ENCODE measurements around the gene GPATCH4. TPM values are rescaled to one million over a fixed set of nuclear protein-coding genes. Genes with fewer than 3 reads are reported as not detected.

The GPATCH4 gene
- total and polyA plus RNA-seq, 2 of the 4 experiments (the other 2 are of a cell fraction), result 32.6 to 41.8 TPM

GRCh38 chr1:156547982-156548381, 53.3 kb downstream of the GPATCH4 start:
- Histone ChIP-seq H2AFZ (replicated peaks; ENCODE audit: low read length, poor library complexity) (no peak overlapping the region), H2AK5ac (ENCODE audit: low read depth, low read length) (no peak overlapping the region), H3K18ac (ENCODE audit: low read depth, low read length) (no peak overlapping the region), H3K79me1 (ENCODE audit: low read depth in 1 of 2, low read length in 2 of 2) (peaks cover 0 to 16% of the 10 kb centered on the region in 2 experiments; a peak in 2 of 4 replicates), H2BK15ac (ENCODE audit: low read depth, low read length) (no peak overlapping the region), H3K27ac (ENCODE audit: insufficient read depth, low read length) (no peak overlapping the region), H3K9ac (ENCODE audit: low read depth, low read length) (no peak overlapping the region), H4K20me1 (ENCODE audit: insufficient read depth, low read length) (no peaks in the 10 kb centered on the region), H3K23ac (ENCODE audit: low read depth, low read length) (no peak overlapping the region), H3K36me3 (ENCODE audit: control insufficient read depth, insufficient read depth, low read length) (peaks cover 14% of the 10 kb centered on the region), H3K4me1 (ENCODE audit: control insufficient read depth, insufficient read depth, low read length) (no peaks in the 10 kb centered on the region), H3K9me3 (ENCODE audit: control insufficient read depth, insufficient read depth, low read length) (no peaks in the 10 kb centered on the region), H2BK120ac (ENCODE audit: low read depth, low read length) (no peak overlapping the region), H2AK9ac (replicated peaks; ENCODE audit: low read depth, low read length, poor library complexity) (no peak overlapping the region), H3K4me2 (ENCODE audit: low read depth, low read length) (no peak overlapping the region), H4K91ac (ENCODE audit: insufficient read depth, low read depth, low read length) (no peak overlapping the region), H3K14ac (replicated peaks; ENCODE audit: low read depth, low read length) (no peak overlapping the region), H2BK5ac (ENCODE audit: low read depth, low read length, poor library complexity, severe bottlenecking) (no peak overlapping the region), H3K4me3 (ENCODE audit: insufficient read depth, low read depth, low read length) (no peak overlapping the region), H3K27me3 (ENCODE audit: control insufficient read depth, insufficient read depth, low read length) (no peaks in the 10 kb centered on the region), H4K5ac (ENCODE audit: low read depth, low read length) (no peak overlapping the region), H3K4ac (ENCODE audit: low read depth, low read length) (no peak overlapping the region), H4K8ac (ENCODE audit: low read depth in 2 of 2, low read length in 2 of 2) (no peak overlapping the region), H3K56ac (ENCODE audit: extremely low read depth, insufficient read depth, low read length) (no peak overlapping the region), H3K9me1 (ENCODE audit: insufficient read depth, low read length) (peaks cover 13% of the 10 kb centered on the region), H2BK20ac (ENCODE audit: low read depth, low read length) (no peak overlapping the region)
- CTCF ChIA-PET, result no interaction called here
- intact Hi-C loops (cut with micrococcal nuclease) (no loop called here), dilution Hi-C loops (cut with HindIII; ENCODE audit: low sequenced_read_pairs, unreplicated experiment) (no loop called here), in situ Hi-C loops (cut with MboI; ENCODE audit: low sequenced_read_pairs) (no loop called here)
- POLR2A ChIA-PET (ENCODE audit: unreplicated experiment), result no interaction called here
- no TSS peak for BruUV-seq (replicated peaks)
- TF ChIP-seq NFE2L2 (IDR thresholded peaks at IDR 0.05; ENCODE audit: low read depth, low read length) (no peak), RCOR1 (IDR thresholded peaks at IDR 0.05; ENCODE audit: insufficient replicate concordance, low read length) (no peak), RFX5 (IDR thresholded peaks at IDR 0.05; ENCODE audit: low read depth, low read length) (no peak), MAFK (IDR thresholded peaks at IDR 0.05; ENCODE audit: low read depth, low read length) (no peak), CEBPB (IDR thresholded peaks at IDR 0.05; ENCODE audit: low read depth, low read length) (no peak), MAZ (IDR thresholded peaks at IDR 0.05; ENCODE audit: borderline replicate concordance, low read depth, low read length) (no peak), CTCF (conservative IDR thresholded peaks at IDR 0.05; ENCODE audit: low read depth, low read length) (no peak), USF2 (IDR thresholded peaks at IDR 0.05; ENCODE audit: low read depth, low read length) (no peak), SMC3 (IDR thresholded peaks at IDR 0.05; ENCODE audit: low read depth, low read length) (no peak), RAD21 (IDR thresholded peaks at IDR 0.05; ENCODE audit: low read length) (no peak), ELK1 (IDR thresholded peaks at IDR 0.05; ENCODE audit: borderline replicate concordance, low read depth, low read length) (no peak), POLR2A (IDR thresholded peaks at IDR 0.05; ENCODE audit: low read depth, low read length) (no peak), MXI1 (IDR thresholded peaks at IDR 0.05; ENCODE audit: borderline replicate concordance, low read depth, low read length) (no peak), FOS (IDR thresholded peaks at IDR 0.05; ENCODE audit: low read depth, low read length) (no peak), BHLHE40 (IDR thresholded peaks at IDR 0.05; ENCODE audit: low read depth, low read length) (no peak), CHD1 (IDR thresholded peaks at IDR 0.05; ENCODE audit: low read depth, low read length) (no peak)
- no peak for DNase-seq
- no peak for ATAC-seq (ENCODE audit: low read depth)
- 100% methylated on average over 1 of the region's 9 CpGs; no CpG with 5 or more reads in 1 of the 2 experiments for WGBS, 2 experiments (ENCODE audit: extremely low coverage in 2 of 2, insufficient read length in 1 of 2)

Data from IMR-90 (cell line).